ENCODE data around the gene GRN. TPM values are rescaled to one million over a fixed set of nuclear protein-coding genes. Genes with fewer than 3 reads are reported as not detected.

The GRN gene
- total and polyA plus RNA-seq, 9 of the 15 experiments (the other 6 are each of a cell fraction or from before 2014, with no cell fraction given) = 5.4 to 75.3 (median 20.7) TPM

- TF ChIP-seq RREB1 (CRISPR knock-in tag; IDR thresholded peaks at IDR 0.05) (no peak), XRCC4 (IDR thresholded peaks at IDR 0.05; ENCODE audit: extremely low read depth, insufficient read depth, insufficient read length) (no peak), CTCFL (IDR thresholded peaks at IDR 0.05; ENCODE audit: borderline replicate concordance, insufficient read depth, low read depth, low read length, poor library complexity, severe bottlenecking) (peak; percentile 90), DACH1 (IDR thresholded peaks at IDR 0.05; ENCODE audit: partially characterized antibody) (no peak), POLR3G (IDR thresholded peaks at IDR 0.05; ENCODE audit: extremely low read depth, insufficient read length, insufficient replicate concordance) (no peak), BRCA1 (IDR thresholded peaks at IDR 0.05) (no peak), BRCA1 (CRISPR knock-in tag; IDR thresholded peaks at IDR 0.05) (no peak), HCFC1 (IDR thresholded peaks at IDR 0.05; ENCODE audit: low read depth, low read length) (no peak), CGGBP1 (CRISPR knock-in tag; IDR thresholded peaks at IDR 0.05) (no peak), THAP12 (CRISPR knock-in tag; IDR thresholded peaks at IDR 0.05) (peak; percentile 78; the same call in 1 of the 2 replicates), ZFP36 (IDR thresholded peaks at IDR 0.05; ENCODE audit: low read depth, low read length, partially characterized antibody) (no peak), ZNF239 (CRISPR knock-in tag; IDR thresholded peaks at IDR 0.05) (no peak), ZC3H4 (CRISPR knock-in tag; IDR thresholded peaks at IDR 0.05; ENCODE audit: borderline replicate concordance) (no peak), NONO (IDR thresholded peaks at IDR 0.05; ENCODE audit: low read depth in 2 of 2, low read length in 1 of 2) (peak; percentile 57 to 87), PTRF (tag; IDR thresholded peaks at IDR 0.05) (no peak), MEIS2 (IDR thresholded peaks at IDR 0.05; ENCODE audit: partially characterized antibody) (no peak), EZH2 (IDR thresholded peaks at IDR 0.05; ENCODE audit: borderline replicate concordance, low read depth, low read length) (no peak), KLF16 (IDR thresholded peaks at IDR 0.05) (no peak), NFRKB (IDR thresholded peaks at IDR 0.05; ENCODE audit: low read depth) (no peak)
Measured at GRCh38 chr17:44363613-44364159, 18.6 kb downstream of the GRN start, which contains the start of gene FAM171A2 (continued).

All from K562 (cell line).